Right kidney (tissue), 1 donor: ENCODE results near the gene TRAK1.
"Not testable (repeated sequence)": the region's sequence is repeated elsewhere in the genome, so short reads cannot be mapped to it uniquely, and the experiment has no call there.

Experiments
- DNase-seq: peaks from one replicate; pipeline ENCODE4 v3.0.0-alpha.2; 2016

TRAK1 gene

GRCh38 chr3:42096796-42097565 lies 5.8 kb downstream of the TRAK1 start:
- DNase-seq, result no peak

GRCh38 chr3:42097566-42097946 lies 6.4 kb downstream of the TRAK1 start:
- no peak for DNase-seq

GRCh38 chr3:42098171-42098570 lies 7.0 kb downstream of the TRAK1 start:
- DNase-seq, result no peak

DNA sequence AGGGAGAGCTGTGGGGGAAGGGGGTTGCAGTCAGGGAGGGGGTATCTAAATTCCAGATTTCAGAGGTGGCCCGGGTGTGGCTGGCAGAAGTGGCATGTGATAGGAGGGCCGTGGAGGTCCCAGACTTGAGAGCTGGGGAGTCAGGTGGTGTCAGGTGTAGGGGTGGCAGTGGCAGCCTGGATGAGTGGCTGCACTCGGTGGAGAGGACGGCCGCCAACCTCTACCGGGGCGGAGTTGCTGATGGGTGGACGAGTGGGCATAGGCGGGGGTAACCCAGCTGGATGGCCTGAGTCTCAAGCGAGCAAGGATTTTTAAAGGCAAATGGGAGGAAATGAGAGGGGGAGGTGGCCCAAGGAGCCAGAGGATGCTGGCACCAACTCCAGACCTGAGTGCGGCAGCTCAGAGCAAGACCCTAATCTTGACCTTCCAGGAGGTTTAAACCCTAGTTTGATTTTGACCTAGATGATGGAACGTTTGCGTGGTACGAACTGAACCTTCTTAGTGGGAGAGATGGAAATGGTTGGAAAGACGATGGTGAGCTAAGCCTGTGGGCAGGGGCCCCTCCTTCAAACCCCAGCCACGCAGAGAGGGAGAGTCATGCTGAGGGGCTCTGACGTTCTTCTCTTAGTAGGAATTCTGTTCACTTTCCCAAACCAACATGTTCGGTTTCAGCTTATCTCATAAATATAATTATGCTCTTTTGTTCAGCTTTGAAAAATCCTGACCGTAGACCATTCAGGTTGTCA lies 8.0 kb downstream of the TRAK1 start:
- no peak for DNase-seq

DNA sequence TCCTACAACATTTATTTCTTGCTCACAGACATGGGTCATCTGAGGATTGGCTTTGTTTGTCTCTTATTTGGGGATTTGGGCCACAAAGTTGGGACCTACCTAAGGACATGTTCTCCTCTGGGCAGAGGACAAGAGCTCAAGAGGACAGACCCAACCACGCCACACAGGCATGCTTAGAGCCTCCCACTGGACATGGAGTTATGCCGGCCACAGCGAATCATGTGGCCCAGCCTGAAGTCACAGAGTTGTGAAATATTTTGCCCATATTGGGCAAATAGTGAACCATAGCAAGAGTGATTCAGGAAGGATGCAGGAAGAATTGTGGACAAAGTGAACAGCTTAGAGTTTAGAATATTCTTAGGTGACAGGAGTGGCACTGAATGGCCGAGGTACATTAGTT lies 9.9 kb downstream of the TRAK1 start:
- no peak for DNase-seq

- no peak for DNase-seq
These were observed 10.3 kb downstream of the TRAK1 start for GRCh38 chr3:42101481-42101880.

- no peak for DNase-seq
These were observed 11.4 kb downstream of the TRAK1 start for GRCh38 chr3:42102571-42102970.

DNA sequence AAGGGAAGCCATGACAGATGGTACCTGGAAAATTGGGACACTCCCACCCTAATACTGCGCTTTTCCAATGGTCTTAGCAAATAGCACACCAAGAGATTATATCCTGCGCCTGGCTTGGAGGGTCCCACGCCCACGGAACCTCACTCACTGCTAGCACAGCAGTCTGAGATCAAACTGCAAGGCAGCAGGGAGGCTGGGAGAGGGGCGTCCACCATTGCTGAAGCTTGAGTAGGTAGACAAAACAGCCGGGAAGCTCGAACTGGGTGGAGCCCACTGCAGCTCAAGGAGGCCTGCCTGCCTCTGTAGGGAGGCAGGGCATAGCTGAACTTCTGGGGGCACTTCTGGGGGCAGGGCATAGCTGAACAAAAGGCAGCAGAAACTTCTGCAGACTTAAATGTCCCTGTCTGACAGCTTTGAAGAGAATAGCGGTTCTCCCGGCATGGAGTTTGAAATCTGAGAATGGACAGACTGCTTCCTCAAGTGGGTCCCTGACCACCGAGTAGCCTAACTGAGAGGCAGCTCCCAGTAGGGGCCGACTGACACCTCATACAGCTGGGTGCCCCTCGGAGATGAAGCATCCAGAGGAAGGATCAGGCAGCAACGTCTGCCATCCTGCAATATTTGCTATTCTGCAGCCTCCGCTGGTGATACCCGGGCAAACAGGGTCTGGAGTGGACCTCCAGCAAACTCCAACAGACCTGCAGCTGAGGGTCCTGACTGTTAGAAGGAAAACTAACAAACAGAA lies 12.9 kb downstream of the TRAK1 start:
- DNase-seq, result not testable (repeated sequence)

- DNase-seq, result not testable (repeated sequence)
These were observed 14.8 kb downstream of the TRAK1 start for GRCh38 chr3:42105994-42106393.

GRCh38 chr3:42106646-42107045 lies 15.5 kb downstream of the TRAK1 start:
- no peak for DNase-seq

DNA sequence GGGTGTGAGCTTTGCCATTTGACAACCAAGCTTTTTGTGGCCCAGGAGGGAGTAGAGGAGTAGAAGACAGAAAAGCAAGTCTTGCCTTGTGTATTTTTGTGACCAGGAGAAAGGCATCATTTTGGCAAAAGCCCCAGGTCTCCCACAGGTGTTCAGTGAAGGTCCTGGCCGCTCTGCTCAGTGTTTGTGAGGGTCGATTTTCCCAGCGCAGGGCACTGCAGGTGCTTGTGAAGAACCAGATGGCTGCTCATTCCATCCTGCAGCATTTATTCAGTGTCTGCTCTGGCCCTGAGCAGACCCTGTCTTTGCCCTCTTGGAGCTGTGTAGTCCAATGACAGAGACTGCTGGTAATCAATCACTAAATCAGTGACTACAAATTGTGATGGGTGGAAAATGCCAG lies 19.5 kb downstream of the TRAK1 start:
- DNase-seq, result no peak

GRCh38 chr3:42114130-42114725 lies 23.1 kb downstream of the TRAK1 start:
- no peak for DNase-seq

- no peak for DNase-seq
These were observed 24.1 kb downstream of the TRAK1 start for GRCh38 chr3:42115215-42115614.

DNA sequence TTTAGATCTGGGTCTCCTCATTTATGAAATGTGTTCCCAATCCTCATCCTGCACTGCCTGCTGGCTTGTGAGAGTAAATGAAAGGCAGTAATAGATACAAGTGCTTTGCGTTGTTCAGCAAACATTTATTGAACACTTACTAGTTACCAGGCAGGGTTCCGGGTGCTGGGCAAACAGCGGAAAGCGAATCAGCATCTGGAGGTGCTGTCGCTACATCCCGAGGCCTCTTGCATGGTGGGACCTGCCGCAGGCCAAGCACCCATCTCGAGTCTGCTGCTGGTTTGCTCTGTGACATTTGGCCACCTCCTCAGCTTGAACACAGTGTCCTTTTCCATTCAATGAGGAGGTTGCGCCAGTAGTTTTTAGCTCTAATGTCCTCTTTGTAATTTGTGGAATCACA lies 24.8 kb downstream of the TRAK1 start:
- DNase-seq, result no peak

- DNase-seq, result no peak
These were observed 25.3 kb downstream of the TRAK1 start for GRCh38 chr3:42116466-42116865.

DNA sequence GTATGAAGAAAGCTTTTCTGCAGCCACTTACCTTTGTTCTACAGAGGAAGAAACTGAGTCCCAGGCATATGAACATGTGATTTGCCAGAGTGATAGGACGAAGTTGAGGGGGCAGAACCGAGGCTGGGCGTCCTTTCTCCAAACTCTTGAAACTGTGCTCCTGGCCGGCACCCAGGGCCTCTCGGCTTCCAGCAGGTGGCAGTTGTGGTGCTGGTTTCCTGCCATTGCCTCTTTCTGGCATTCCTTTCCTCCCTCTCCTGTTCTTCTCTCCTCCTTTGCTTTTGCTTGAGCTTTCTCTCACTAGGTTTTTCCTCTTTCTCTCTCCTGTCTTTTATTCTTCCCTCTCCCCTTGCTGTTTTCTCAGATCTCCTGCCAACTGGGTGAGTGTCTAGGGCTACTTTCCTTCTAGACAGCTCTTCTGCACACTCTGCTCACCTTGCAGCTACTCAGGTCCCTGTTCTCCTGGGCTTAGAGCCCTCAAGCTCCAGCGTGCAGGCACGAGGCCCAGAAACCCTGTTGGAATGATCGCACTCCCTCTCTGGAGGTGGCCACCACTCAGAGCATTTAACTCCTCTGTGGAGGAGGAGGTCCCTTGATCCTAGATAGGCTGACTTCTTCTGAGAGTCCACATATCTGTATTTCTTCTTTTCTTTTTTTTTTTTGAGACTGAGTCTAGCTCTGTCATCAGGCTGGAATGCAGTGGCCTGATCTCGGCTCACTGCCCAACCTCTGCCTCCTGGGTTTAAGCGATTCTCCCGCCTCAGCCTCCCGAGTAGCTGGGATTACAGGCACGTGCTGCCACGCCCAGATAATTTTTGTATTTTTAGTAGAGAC lies 26.2 kb downstream of the TRAK1 start:
- peak; percentile 45 for DNase-seq

- no peak for DNase-seq
These were observed 27.7 kb downstream of the TRAK1 start for GRCh38 chr3:42118762-42119361.

- DNase-seq, result no peak
These were observed 28.6 kb downstream of the TRAK1 start for GRCh38 chr3:42119561-42120355.

GRCh38 chr3:42120866-42121265 lies 29.7 kb downstream of the TRAK1 start:
- no peak for DNase-seq

GRCh38 chr3:42122261-42123011 lies 31.3 kb downstream of the TRAK1 start:
- DNase-seq, result no peak
